Activated CD4-positive, alpha-beta T cell treated with anti-CD3 and anti-CD28 coated beads, Interleukin-2, amount 50 U/mL, for 24 hours (primary cell): ENCODE results near the gene NLRP9.
A peak's percentile ranks its signal among the peaks of the same experiment; 100 is the strongest.

ENCODE experiments used
- DNase-seq, 2 donors: peaks; one replicate each; pipeline ENCODE4 v3.0.0-alpha.2; 2020; ENCODE audit warnings: low read depth in 1 of 2, low spot score in 1 of 2

NLRP9 gene

DNA sequence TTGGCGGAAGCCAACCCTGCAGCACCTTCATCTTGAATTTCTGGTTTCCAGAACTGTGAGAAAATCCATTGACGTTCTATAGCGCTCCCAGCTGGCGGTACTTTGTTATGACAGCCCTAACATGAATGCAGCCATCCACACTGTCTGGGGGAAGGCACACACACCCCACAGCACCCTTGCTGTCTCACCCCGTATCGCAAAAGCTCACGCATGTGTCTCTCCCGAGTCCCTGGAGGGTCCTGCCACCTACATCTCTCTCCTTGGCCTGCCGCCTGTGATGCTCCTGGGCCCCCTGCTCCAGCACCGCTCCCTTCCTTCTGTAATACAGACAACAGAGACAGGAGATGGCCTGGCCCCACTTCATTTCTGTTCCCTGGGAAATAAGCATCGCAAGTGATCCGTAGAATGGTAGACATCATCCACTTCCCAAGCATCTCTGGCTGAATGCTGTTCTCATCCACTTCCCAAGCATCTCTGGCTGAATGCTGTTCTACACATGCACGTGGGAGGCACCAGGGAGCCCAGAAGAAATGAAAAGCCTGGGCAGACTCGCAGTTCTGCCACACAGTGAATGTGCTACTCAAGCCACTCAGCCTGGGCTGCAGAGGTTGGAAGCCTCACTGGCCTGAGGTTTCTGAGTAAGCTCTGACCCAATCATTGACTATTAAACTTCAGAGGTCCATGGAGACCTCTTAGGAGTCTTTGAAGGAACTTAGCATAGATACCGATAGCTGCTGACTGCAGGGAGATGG is 33.5 kb downstream of the NLRP9 start:
- no peak for DNase-seq

DNA sequence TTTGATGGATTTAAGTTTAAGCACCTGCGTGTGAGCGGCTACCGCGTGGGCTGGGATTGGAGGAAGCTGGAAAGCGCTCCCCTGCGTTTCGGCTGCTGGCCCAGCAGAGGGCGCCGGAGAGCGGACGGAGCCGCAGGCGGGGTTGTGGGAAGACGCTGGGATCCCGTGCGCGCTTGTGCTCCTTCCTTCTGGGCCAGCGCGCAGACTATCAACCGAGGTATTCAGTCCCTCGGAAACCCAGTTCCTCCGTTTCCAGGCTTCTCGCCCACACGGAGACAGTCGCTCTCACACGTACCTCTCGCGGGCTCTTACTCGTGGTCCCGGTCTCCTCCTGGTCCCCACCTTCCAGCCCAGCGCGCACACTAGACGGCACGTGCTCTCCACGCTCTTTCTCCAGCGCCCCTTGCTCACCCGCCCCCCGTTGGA is 34.4 kb downstream of the NLRP9 start:
- peak; percentile 11 to 13 for DNase-seq

DNA sequence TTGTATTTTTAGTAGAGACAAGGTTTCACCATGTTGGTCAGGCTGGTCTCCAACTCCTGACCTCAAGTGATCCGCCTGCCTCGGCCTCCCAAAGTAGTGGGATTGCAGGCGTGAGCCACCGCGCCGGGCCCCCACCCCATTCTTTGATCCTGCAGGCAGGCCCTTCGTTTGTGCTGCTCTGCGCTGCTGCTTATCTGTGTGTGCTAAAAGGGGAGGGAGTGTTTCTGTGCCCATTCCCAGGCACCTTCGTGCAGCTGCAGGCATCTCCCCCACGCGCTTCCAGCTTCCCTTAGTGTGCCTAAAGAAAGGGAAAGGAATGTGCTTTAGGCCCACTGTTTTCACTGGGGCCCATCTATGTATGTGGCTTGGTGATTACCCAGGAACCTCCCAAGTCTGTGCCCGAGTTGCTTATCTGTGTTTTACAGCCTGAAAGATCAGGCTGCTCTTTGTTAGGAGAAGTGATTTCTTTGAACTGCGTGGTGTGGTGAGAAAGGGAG is 36.0 kb downstream of the NLRP9 start:
- no peak for DNase-seq

DNA sequence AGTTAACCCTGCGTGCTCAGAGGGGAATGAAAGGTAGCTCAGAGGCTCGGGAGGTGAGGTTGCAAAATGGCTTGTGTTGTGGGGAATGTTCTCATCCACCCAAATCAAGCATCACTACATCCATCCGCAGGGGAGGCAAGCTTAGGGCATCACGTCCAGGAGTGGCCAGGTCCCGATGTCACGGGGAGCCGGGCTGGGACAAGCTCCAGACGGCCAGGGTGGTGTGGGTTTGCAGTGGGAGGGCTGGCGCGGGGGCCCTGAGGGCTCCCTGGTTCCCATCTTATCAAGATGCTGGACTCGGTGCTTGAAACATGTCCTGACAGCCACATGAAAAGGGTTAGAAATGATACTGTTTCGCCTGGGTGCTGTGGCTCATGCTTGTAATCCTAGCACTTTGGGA is 37.4 kb downstream of the NLRP9 start:
- no peak for DNase-seq

DNA sequence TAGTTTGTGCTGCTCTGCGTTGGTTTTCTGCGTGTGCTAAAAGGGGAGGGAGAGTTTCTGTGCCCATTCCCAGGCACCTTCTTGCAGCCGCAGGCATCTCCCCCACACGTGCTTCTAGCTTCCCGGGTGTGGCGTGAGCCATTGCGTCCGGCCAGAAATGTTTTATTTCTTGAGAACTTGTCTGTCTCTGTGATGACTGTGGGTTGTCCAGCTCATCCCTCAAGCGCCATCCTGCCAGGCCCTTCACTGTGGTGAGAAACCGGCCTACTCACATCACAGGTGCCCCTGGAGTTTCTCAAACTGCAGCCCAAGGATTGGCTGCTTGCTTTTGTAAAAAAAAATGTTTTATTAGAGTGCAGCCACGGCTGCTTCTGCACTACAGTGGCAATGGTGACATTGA is 39.0 kb downstream of the NLRP9 start:
- DNase-seq: no peak

DNA sequence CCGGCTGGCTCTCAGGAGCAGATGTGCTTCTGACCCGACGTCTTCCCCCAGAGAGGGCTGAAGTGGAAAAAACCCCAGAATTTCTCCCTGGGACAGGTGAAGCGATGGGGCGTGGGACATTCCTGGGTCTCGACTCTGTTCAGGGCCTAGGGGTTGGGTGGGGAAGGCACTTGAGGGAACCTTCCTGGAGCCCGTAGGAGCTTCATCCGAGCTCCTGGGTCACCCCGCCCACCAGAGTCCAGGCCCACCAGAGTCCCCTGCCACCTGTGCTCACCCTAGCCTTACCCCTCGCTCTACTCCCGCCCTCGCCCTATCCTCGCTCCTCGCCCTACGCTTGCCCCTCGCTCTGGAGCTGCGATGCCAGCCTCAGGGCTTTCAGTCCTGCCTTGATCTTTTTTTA is 39.9 kb downstream of the NLRP9 start:
- no peak for DNase-seq

DNA sequence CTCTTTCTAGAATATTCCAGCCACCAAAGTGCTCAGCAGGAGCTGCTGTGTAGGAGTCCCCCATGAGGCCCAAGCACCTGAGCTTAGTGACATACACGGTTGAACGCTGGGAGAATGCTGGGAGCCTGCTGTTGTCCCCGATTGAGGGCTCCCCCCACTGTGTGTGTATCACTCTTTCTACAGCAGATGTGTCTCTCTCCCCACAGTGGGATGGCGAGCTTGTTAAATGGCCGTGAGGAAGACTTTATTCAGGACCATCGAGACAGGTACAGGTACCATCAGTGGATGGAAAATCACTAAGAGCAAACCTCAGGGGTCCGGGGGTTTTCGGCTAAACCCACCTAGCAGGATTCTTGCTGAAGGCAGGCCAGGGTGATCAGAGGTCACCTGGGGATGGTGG is 40.5 kb downstream of the NLRP9 start:
- DNase-seq: no peak

DNA sequence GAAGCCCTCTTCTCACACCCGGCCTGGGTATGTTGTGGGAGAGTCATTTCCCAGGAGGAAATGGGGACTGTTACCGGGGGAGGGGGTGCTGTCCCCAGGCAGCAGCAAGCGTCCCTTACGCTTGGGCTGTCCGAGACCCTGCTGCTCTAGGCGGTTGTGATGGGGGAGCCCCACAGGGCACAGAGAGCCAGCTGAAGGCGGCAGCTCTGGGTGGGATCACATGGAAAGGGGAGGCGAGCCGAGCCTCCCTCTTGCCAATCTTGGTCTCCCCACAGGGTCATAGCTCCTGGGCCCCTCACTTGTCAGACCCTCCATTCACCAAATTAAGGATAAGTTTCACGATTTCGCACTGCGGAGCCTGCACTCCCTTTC is 41.1 kb downstream of the NLRP9 start:
- DNase-seq: no peak

DNA sequence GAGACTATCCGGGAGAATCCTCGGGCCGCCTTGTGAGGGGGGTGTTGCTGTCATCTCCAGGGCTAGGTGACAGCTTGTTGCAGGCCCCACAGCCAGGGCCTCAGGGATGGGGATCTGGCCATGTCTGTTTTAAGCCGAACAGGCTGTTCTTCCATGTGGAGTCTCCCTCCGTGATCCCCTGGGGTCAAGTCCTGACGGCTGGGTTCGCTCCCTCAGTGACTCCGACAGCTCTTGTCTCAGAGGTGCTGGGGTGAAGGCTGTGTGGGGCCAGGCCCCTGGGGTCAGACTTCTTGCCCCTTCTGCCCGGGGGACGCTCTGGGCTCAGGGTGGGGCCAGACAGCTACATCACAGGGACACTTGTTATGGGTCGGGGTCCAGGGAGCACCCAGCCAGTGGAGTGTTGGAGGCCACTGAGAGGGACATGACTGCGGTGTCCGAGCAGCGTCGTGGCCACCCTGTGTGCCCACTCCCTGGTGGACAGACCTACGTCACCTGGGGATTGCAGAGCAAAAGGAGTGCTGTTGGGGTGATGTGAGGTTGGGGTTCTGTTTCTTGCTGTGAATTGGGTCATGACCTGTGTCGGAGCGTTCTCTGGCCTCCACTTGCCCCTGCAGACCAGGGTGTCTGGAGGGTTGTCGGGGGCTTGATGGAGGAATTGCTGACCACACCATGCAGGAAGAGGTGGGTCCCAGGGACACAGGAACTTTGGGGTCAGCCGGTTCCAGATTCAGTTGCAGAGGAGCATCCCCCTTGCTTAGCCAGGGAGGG is 41.7 kb downstream of the NLRP9 start:
- DNase-seq: no peak

DNA sequence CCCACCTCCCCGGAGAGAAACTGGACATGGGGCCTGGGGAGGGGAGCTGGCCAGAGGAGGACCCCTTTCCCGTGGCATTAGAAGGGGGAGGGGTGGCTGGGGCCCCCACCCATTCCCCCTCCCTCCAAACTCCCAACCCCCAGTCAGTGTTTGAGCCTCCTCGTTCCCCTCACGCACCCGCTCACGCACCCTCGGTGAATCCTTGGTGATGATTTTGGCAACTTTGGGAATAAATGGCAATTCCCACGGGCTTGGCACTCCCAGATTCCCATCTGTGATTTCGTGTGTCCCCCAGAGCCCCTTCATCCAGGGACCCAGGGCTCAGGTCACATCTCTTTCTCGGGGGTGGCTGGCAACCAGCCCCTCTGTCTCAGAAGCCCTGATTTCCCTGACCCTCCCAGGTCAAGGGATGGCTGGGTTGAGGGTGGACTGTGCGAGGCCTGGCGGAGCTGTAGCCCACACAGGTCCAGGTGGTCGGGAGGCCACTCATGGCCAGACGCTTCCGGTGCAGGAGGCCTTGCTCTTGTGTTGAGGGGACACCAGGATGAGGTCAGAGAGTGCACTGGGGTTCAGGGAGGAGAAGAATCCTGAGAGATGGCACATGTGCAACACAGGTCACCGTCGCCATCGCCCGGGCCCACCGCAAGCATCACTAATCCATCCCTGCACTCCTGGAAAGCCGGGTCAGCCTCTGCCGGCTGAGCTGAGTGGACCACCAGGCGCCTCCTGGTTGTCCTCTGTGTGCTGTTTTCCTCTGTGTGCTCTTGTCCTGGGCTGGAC is 42.5 kb downstream of the NLRP9 start:
- no peak for DNase-seq

DNA sequence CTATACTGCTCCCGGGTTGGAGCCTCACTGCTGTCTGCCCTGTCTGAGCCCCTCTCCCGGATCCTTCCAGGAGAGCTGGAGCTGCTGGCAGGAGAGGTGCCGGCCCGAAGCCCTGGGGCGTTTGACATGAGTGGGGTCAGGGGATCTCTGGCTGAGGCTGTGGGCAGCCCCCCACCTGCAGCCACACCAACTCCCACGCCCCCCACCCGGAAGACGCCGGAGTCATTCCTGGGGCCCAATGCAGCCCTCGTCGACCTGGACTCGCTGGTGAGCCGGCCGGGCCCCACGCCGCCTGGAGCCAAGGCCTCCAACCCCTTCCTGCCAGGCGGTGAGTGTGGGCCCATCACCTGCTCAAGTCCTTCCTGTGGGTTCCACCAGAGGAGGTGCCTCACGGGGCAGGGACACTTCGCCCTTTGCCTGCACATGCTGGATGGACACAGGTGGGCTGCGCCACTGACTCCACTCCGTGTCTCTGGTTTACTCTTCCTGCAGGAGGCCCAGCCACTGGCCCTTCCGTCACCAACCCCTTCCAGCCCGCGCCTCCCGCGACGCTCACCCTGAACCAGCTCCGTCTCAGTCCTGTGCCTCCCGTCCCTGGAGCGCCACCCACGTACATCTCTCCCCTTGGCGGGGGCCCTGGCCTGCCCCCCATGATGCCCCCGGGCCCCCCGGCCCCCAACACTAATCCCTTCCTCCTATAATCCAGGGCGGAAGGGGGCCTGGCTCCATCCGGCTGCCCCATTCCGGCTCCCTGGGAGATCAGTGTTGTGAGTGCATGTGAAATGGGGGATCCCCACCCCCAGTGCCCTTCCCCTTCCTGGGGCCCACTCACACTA is 43.3 kb downstream of the NLRP9 start:
- DNase-seq: no peak

DNA sequence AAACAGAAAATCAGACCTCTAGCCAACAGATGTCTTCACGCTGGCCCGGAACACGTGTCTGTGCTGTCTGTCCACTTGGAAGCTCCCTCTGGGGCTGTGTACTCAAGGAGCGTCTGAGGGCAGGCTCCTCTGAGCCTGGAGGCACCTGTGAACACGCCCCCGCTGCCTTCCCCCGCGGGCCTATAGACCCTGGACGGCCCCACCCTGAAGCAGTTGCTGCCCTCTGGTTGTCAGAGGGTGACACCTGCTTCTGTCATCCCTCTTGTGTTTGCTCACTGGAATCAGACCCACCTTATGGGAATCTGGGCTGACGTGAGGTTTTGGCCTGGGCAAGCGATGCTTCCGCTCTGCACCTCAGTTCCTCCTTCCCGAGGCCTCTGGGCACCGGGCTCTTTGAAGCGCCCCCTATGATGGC is 44.0 kb downstream of the NLRP9 start:
- DNase-seq: no peak

DNA sequence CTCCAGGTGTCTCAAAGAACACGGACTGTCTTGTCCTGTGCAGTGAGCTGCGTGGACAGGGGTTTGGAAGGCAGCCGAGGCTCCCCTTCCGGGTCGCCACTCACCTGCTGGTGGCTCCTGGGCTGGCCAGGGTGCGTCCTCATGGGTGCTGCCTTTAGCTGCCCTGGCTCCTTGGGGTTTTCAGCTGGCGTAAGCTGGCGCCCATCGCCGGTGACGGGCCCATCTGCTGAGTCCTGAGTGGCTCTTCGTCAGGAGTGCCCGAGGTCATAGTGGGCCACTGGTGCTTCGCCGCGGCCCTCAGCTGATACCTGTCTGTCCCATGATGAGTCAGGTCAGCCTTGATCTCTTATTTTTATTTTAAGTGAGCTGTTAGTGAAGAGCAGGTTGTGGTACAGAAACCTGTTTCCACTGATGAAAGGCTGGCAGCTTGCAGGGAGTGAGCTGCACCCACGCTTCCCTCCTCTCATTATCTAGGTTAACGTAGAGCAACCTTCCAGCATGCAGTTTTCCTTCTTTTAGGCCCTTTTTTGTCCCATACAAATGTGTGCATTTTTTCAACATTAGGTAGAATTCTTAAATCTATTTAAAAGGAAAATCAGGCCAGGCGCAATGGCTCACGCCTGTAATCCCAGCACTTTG is 44.7 kb downstream of the NLRP9 start:
- DNase-seq: no peak

DNA sequence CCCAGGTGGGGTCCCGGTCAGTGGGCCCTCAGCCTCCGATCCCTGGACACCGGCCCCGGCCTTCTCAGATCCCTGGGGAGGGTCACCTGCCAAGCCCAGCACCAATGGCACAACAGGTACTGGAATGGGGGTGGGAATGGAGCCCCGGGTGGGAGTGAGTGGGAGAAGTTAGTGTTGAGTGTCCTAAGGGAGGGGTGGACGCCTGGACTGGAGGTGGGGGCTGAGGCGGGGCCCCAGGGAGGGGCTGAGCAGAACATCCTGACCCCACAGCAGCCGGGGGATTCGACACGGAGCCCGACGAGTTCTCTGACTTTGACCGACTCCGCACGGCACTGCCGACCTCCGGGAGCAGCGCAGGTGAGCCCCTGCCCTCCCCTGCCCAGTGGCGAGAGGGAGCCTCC is 45.5 kb downstream of the NLRP9 start:
- DNase-seq: no peak

DNA sequence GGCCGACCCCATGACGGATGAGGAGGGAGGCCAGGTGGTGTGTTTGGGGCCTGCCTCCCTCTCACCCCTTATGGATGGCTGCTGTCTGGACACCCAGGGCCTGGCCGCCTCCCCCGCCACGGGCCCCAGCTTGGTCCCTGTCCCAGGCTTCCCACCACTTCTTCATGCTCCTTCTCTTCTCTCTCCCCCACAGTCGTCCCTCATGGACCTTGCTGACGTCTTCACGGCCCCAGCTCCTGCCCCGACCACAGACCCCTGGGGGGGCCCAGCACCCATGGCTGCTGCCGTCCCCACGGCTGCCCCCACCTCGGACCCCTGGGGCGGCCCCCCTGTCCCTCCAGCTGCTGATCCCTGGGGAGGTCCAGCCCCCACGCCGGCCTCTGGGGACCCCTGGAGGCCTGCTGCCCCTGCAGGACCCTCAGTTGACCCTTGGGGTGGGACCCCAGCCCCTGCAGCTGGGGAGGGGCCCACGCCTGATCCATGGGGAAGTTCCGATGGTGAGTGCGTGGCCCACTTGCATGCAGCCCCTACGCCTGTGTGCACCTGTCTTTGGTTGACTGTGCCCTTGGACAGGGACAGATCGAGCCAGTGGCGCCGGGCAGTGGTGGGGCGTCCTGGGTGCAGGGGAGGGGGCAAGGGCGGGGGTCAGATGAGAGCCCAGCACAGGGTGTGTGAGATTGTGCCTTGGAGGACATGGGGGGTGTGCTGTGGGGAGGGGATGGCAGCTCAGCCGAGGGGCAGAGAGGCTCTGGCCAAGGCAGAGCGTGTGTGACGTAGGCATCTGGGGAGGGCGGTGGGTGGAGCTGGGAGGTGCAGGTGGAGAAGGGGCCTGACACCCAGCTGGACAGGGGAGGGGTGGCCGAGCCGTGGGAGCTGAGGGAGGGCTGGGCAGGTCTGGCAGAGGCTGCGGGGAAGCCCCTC is 46.4 kb downstream of the NLRP9 start:
- no peak for DNase-seq

DNA sequence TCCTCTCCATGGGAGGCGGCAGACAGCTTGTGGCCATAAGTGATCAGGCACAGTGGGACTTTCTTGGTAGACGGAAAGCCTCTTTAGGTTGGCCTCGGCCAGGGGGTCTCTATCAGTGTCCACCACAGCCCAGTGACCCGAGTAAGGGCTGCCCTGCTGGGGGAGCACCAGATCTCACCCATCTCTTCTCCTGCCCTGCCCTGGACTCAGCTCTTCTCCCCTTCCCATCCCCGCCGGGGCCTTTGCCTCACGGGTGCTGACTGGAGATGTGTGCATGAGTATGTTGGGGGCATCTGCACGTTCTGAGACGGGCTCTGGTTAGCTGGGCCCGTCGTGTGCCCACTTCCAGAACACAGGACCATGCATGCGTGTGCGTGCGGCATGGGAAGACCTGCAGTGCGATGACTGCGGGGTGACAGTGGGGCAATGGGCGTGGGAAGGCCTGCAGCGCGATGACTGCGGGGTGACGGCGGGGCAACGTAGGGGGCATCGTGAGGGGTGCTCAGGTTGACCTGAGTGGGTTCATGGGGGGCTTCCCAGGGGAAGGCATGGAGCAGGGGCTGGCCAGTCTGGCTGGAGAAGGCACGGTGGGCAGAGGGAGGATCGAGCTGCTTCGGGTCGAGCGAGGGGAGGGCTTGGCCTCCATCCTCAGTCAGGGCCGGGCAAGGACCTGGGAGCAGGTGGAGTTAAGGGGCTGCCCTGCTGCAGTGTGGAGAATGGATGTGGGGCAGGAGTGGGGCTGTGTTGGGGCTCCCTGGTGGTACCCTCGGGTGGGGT is 47.2 kb downstream of the NLRP9 start:
- no peak for DNase-seq

DNA sequence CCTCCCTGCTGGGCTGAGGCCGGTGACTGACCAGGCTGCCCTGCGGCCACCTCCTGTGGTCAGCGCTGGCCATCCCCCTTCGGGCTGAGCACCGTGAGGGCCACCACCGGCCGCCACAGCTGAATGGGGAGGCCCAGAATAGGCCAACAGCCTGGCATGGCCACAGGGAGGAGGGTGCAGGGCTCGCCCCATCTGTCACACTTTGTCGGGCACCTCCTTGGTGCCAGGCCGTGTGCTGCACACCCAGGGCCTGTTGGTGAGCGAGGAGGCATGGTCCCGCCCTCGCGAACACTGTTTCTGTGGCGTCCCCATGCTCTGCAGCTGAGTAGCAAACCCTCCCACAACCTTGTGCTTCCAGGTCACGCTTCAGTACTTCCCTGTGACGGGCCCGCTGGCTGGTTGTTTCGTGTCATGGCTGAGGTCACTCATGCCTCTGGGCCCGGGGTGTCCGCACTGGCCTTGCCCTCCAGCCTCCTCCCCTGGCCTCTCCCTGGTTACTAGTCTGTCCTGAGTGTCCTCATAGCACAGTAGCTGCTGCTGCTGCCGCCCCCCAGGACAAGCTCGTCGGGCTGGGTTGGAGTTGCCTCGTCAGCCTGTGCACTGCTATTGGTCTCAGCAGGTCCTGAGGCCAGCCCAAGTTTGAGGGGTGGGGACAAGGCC is 48.0 kb downstream of the NLRP9 start:
- no peak for DNase-seq
